Hepatocyte (in vitro differentiated cells): ENCODE data around the gene CPLX1.

ENCODE experiments used
- CTCF ChIP-seq: fragments of 200-600 bp; sonication (generic); IDR thresholded peaks from 2 replicates; pipeline ENCODE4 v1.5.1; 2016; ENCODE audit warnings: antibody characterized with exemption, mild to moderate bottlenecking; ENCODE audit not compliant: poor library complexity
- EZH2 ChIP-seq: fragments of 200-600 bp; sonication (generic); IDR thresholded peaks from 2 replicates; pipeline ENCODE4 v1.6.1; 2016; ENCODE audit warnings: antibody characterized with exemption, mild to moderate bottlenecking, borderline replicate concordance
- EZH2phosphoT487 ChIP-seq: fragments of 200-600 bp; sonication (generic); IDR thresholded peaks from one replicate; pipeline ENCODE4 v1.6.1; 2018; ENCODE audit warnings: antibody characterized with exemption, mild to moderate bottlenecking, low read depth, moderate library complexity; ENCODE audit not compliant: unreplicated experiment, severe bottlenecking

- TF ChIP-seq CTCF (no peak), EZH2 (no peak), EZH2phosphoT487 (no peak)
Measured at GRCh38 chr4:831483-831805, 5.5 kb upstream of the CPLX1 start.
